Smooth muscle cell (in vitro differentiated cells): ENCODE results near the gene NME3. TPM values are rescaled to one million over a fixed set of nuclear protein-coding genes. Genes with fewer than 3 reads are reported as not detected.

Experiments used
- DNase-seq: peaks from one replicate; lab custom pipeline; 2025; ENCODE audit not compliant: unreplicated experiment; lab: John Stamatoyannopoulos, UW
- H2AFZ ChIP-seq: fragments of 200-600 bp; sonication (generic); 2 replicates; pipeline ENCODE4 v1.6.0; 2016; ENCODE audit warnings: antibody characterized with exemption, low read depth, mild to moderate bottlenecking
- H3F3A ChIP-seq: fragments of 200-600 bp; sonication (generic); 2 replicates; pipeline ENCODE4 v1.6.0; 2017; ENCODE audit warnings: antibody characterized with exemption, low read depth
- H3K27ac ChIP-seq: fragments of 200-600 bp; sonication (generic); 2 replicates; pipeline ENCODE4 v1.5.1; 2016; ENCODE audit warnings: low read depth, mild to moderate bottlenecking
- H3K27me3 ChIP-seq: fragments of 200-600 bp; sonication (generic); 2 replicates; pipeline ENCODE4 v1.6.1; 2016; ENCODE audit warnings: low read depth, mild to moderate bottlenecking
- H3K36me3 ChIP-seq: fragments of 200-600 bp; sonication (generic); 2 replicates; pipeline ENCODE4 v1.5.1; 2016; ENCODE audit warnings: low read depth
- H3K4me1 ChIP-seq: fragments of 200-600 bp; sonication (generic); 2 replicates; pipeline ENCODE4 v1.5.1; 2016; ENCODE audit warnings: low read depth
- H3K4me2 ChIP-seq: fragments of 200-600 bp; sonication (generic); 2 replicates; pipeline ENCODE4 v1.6.0; 2016; ENCODE audit warnings: mild to moderate bottlenecking
- H3K4me3 ChIP-seq: fragments of 200-600 bp; sonication (generic); 2 replicates; pipeline ENCODE4 v1.5.1; 2016; ENCODE audit warnings: mild to moderate bottlenecking
- H3K79me2 ChIP-seq: fragments of 200-600 bp; sonication (generic); 2 replicates; pipeline ENCODE4 v1.6.0; 2016; ENCODE audit warnings: low read depth, mild to moderate bottlenecking
- H3K9ac ChIP-seq: fragments of 200-600 bp; sonication (generic); 2 replicates; pipeline ENCODE4 v1.6.0; 2016; ENCODE audit warnings: low read depth
- H3K9me3 ChIP-seq: fragments of 200-600 bp; sonication (generic); replicated peaks from 2 replicates; pipeline ENCODE4 v1.5.1; 2016; ENCODE audit warnings: low read depth
- H4K20me1 ChIP-seq: fragments of 200-600 bp; sonication (generic); 2 replicates; pipeline ENCODE4 v1.6.0; 2016; ENCODE audit warnings: low read depth
- WGBS: methylation state at CpG from one replicate; pipeline ENCODE4 v1.1.7; 2016; ENCODE audit warnings: low lambda C conversion rate; 5-methylcytosine and 5-hydroxymethylcytosine counted together
- polyA plus RNA-seq: library from polyadenylated mRNA; unstranded; fragments of >200 nt; fragmentation: Nextera tagmentation; extraction: Ambion mirVana; gene quantifications from 2 replicates; pipeline ENCODE4 v1.2.1, GENCODE V29; 2016
- total RNA-seq: library from RNA; depleted of rRNA; stranded (reverse); fragments of >200 nt; gene quantifications from 2 replicates; pipeline ENCODE4 v1.2.3, GENCODE V29; 2014
- TF ChIP-seq, protein P1 (sequence below): fragments of 200-600 bp; sonication (generic); IDR thresholded peaks from 2 replicates; pipeline ENCODE4 v1.5.1; 2017; ENCODE audit warnings: borderline replicate concordance, mild to moderate bottlenecking, antibody characterized with exemption; ENCODE audit not compliant: insufficient read depth, poor library complexity, severe bottlenecking

NME3 gene
- total and polyA plus RNA-seq, 2 experiments from 2014 or later: 56.7 to 85.4 TPM

DNA sequence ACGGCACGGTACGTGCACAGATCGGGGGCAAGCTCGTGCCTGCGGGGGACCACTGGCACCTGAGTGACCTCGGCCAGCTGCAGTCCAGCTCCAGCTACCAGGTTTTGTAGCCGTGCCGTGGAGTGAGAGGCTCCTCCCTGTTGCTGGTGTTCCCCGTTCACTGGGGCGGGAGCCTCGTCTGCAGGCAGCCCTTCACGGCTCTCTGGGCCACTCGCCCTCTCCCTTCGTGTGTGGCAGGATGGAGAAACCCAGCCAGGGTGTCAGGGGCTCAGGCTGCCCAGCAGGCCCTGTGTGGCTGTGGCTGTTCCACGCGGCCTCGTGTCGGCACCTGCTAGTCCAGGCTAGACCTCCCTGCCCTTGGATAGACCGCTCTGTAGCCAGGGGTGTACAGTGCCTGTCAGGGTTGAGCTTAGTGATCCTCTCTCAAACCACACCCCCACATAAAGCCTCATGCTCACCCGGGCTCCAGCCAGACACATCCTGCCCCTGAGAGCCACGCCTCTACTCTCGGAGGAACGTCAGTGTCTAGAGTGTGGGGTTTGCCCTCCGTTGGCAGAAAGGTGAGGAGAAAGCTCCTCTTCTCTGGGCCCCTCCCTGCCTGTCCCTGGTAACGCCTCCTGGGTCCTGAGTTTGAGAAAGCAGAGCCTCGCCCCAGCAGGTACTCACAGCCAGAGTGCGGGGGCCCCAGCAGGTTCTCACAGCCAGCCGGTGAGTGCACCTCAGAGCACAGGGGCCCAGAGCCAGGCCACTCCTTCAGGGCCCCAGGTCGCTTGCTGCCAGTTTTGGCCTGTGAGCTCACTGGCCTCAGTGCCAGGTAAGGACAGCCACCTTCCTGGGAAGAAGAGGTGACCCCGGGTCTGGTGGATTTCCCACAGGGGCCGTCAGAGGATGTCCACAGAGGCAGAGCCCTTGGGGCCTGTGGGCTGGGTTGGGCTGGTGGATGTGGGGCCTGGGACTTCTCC, 27.7 kb downstream of the NME3 start:
- Histone ChIP-seq H4K20me1 (no peaks in the 10 kb centered on the region), H3K27me3 (no peaks in the 10 kb centered on the region), H3K4me1 (no peaks in the 10 kb centered on the region), H3K36me3 (no peaks in the 10 kb centered on the region), H3K9ac (no peak overlapping the region), H3K9me3 (no peaks in the 10 kb centered on the region), H3K79me2 (no peaks in the 10 kb centered on the region), H3K4me2 (no peak overlapping the region), H2AFZ (no peak overlapping the region), H3F3A (peaks cover 6% of the 10 kb centered on the region), H3K4me3 (no peak overlapping the region), H3K27ac (peak overlapping the region; percentile 94)
- TF ChIP-seq, protein P1, sequence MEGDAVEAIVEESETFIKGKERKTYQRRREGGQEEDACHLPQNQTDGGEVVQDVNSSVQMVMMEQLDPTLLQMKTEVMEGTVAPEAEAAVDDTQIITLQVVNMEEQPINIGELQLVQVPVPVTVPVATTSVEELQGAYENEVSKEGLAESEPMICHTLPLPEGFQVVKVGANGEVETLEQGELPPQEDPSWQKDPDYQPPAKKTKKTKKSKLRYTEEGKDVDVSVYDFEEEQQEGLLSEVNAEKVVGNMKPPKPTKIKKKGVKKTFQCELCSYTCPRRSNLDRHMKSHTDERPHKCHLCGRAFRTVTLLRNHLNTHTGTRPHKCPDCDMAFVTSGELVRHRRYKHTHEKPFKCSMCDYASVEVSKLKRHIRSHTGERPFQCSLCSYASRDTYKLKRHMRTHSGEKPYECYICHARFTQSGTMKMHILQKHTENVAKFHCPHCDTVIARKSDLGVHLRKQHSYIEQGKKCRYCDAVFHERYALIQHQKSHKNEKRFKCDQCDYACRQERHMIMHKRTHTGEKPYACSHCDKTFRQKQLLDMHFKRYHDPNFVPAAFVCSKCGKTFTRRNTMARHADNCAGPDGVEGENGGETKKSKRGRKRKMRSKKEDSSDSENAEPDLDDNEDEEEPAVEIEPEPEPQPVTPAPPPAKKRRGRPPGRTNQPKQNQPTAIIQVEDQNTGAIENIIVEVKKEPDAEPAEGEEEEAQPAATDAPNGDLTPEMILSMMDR: no peak
- 92% methylated on average over 32 of the region's 32 CpGs for WGBS
- no peak for DNase-seq

DNA sequence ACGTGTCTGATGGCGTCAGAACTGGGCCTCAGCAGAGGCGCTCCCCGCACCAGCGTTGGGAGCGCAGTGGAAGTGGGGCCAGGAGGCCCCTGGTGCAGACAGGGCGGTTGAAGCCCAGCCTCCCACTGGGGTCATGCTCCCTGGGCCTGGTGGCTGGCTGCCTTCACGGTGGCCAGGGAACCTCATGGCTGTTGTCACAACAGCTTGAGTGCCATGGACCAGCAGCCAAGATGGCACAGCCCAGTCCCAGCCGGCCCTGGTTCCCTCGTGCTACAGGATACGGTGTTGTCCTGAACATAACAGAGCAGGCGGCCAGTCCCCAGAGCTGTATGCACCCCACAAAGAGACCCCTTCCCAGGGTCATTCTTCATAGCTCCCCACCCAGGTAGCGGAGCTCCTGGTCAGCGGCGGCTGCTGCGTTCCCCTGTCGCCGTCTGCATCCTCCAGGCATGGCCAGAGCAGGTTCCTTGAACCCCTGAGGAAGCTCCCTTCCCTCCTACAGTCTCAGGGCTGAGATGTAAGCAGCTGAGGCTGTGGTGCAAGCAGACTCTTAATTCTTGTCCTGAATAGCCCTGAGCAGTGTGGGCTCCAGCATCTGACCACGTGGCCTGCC, 29.7 kb downstream of the NME3 start:
- H2AFZ ChIP-seq: no peak overlapping the region
- no peak overlapping the region for H3K9ac ChIP-seq
- H3K27ac ChIP-seq: no peak overlapping the region
- H3K27me3 ChIP-seq: no peaks in the 10 kb centered on the region
- no peak overlapping the region for H3K4me2 ChIP-seq
- no peak overlapping the region for H3K4me3 ChIP-seq
- TF ChIP-seq, protein P1: no peak
- H4K20me1 ChIP-seq: no peaks in the 10 kb centered on the region
- no peaks in the 10 kb centered on the region for H3K36me3 ChIP-seq
- DNase-seq: no peak
- WGBS: 97% methylated on average over 19 of the region's 19 CpGs
- no peaks in the 10 kb centered on the region for H3K79me2 ChIP-seq
- H3K9me3 ChIP-seq: no peaks in the 10 kb centered on the region
- H3F3A ChIP-seq: peaks cover 6% of the 10 kb centered on the region
- H3K4me1 ChIP-seq: no peaks in the 10 kb centered on the region

DNA sequence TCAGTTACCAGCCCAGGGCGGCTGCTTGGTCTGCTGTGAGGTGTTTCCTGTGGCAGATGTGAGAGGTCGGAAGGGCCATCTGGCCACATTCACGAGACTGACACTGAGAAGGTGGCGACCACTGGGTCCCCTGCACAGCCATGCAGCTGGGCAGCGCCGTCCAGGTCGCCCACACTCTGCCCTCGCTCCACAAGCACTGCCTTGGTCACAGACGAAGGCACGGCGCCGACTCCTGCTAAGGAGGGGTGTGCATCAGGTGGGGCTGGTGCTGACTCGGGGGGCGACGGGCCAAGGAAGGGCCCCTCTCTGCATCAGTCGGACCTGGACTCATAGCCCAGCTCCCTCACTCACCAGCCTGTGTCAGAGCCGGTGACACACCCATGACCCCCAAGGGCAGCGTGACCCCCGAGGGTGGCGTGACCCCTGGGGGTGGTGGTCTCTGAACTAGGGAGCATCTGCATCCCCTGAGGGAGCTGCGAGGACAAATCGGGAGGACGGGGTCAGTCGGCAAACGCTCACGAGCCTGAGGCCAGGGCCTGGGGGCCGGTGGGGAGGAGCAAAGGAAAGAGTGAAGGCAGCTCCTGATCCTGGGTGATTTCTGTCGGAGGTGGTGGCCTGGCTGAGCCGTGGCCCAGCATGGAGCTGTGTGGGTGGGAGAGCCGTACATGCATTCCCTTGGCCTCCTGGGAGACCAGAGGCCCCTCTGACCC, 30.4 kb downstream of the NME3 start:
- no peaks in the 10 kb centered on the region for H3K27me3 ChIP-seq
- no peak overlapping the region for H3K4me2 ChIP-seq
- no peaks in the 10 kb centered on the region for H3K9me3 ChIP-seq
- no peak for DNase-seq
- H3K36me3 ChIP-seq: no peaks in the 10 kb centered on the region
- H3F3A ChIP-seq: peaks cover 6% of the 10 kb centered on the region
- TF ChIP-seq, protein P1: no peak
- no peak overlapping the region for H2AFZ ChIP-seq
- H3K4me3 ChIP-seq: no peak overlapping the region
- H3K4me1 ChIP-seq: no peaks in the 10 kb centered on the region
- no peaks in the 10 kb centered on the region for H3K79me2 ChIP-seq
- H4K20me1 ChIP-seq: no peaks in the 10 kb centered on the region
- WGBS: 99% methylated on average over 29 of the region's 30 CpGs
- no peak overlapping the region for H3K27ac ChIP-seq
- no peak overlapping the region for H3K9ac ChIP-seq
